Peyer's patch (tissue), 4 donors: ENCODE measurements around the gene SPATA13. TPM values are rescaled to one million over a fixed set of nuclear protein-coding genes. Genes with fewer than 3 reads are reported as not detected.

Experiments
- DNase-seq, 3 donors: peaks; one replicate each; pipeline ENCODE4 v3.0.0-alpha.2; 2017 to 2019
- H3K27ac ChIP-seq, 4 donors: fragments of 200-600 bp; sonication (generic); one replicate each; pipeline ENCODE4 v1.5.1; 2016 to 2019
- H3K27me3 ChIP-seq, 2 donors: fragments of 200-600 bp; sonication (generic); one replicate each; pipeline ENCODE4 v1.5.1; 2019
- H3K36me3 ChIP-seq, 3 donors: fragments of 200-600 bp; sonication (generic); one replicate each; pipeline ENCODE4 v1.5.1; 2016 to 2019
- H3K4me1 ChIP-seq, 4 donors: fragments of 200-600 bp; sonication (generic); one replicate each; pipeline ENCODE4 v1.5.1; 2016 to 2019
- H3K4me3 ChIP-seq, 4 donors: fragments of 200-600 bp; sonication (generic); 1 replicate in 3 of 4; 2 replicates in 1 of 4; pipeline ENCODE4 v1.5.1; 2016 to 2019; ENCODE audit warnings: mild to moderate bottlenecking in 1 of 4
- H3K9me3 ChIP-seq, 4 donors: fragments of 200-600 bp; sonication (generic); one replicate each; pipeline ENCODE4 v1.5.1; 2016 to 2019; ENCODE audit warnings: mild to moderate bottlenecking in 1 of 4
- CTCF ChIP-seq, 6 experiments: fragments of 450-650 bp in 4 of 6; fragments of 200-600 bp in 2 of 6; sonication (generic) in 1 of 6; IDR thresholded peaks; one replicate each; pipeline ENCODE4 v1.5.1; 2017 to 2019; ENCODE audit warnings: antibody characterized with exemption in 6 of 6, mild to moderate bottlenecking in 3 of 6, moderate library complexity in 1 of 6
- POLR2A ChIP-seq, 2 donors: fragments of 450-650 bp; IDR thresholded peaks; one replicate each; pipeline ENCODE4 v1.5.1; 2017; ENCODE audit warnings: antibody characterized with exemption in 2 of 2, mild to moderate bottlenecking in 2 of 2, moderate library complexity in 2 of 2
- total RNA-seq, 4 donors: library from RNA; depleted of rRNA; stranded (reverse); fragments of >200 nt; gene quantifications; one replicate each; pipeline ENCODE4 v1.1.0, GENCODE V29; 2016

SPATA13 gene
- total RNA-seq, 4 donors from 2014 or later: 77.1 to 191 (median 141) TPM

GRCh38 chr13:24183741-24184182 lies 23.2 kb downstream of the SPATA13 start:
- Histone ChIP-seq H3K27ac (peak overlapping the region in 3 of 4 donors; percentile 66 to 91 (median 89)), H3K4me1 (peaks cover 0 to 17% (median 0%) of the 10 kb centered on the region in 4 donors), H3K9me3 (no peaks in the 10 kb centered on the region), H3K4me3 (peak overlapping the region in 2 of 4 donors; percentile 30 to 32), H3K36me3 (no peaks in the 10 kb centered on the region), H3K27me3 (no peaks in the 10 kb centered on the region)
- peak in 2 of 3 donors; percentile 60 for DNase-seq
- TF ChIP-seq CTCF (IDR thresholded peaks at IDR 0.05) (no peak), POLR2A (IDR thresholded peaks at IDR 0.05) (peak in 1 of 2 donors; percentile 14)

GRCh38 chr13:24184265-24184841 lies 23.8 kb downstream of the SPATA13 start:
- no peaks in the 10 kb centered on the region for H3K36me3 ChIP-seq
- H3K4me3 ChIP-seq: peak overlapping the region in 2 of 4 donors; percentile 30 to 33
- DNase-seq: peak in 1 of 3 donors; percentile 59
- TF ChIP-seq CTCF (IDR thresholded peaks at IDR 0.05): no peak
- no peak for TF ChIP-seq POLR2A (IDR thresholded peaks at IDR 0.05)
- peak overlapping the region in 3 of 4 donors; percentile 66 to 91 (median 89) for H3K27ac ChIP-seq
- H3K4me1 ChIP-seq: peaks cover 0 to 17% (median 0%) of the 10 kb centered on the region in 4 donors
- no peaks in the 10 kb centered on the region for H3K27me3 ChIP-seq
- no peaks in the 10 kb centered on the region for H3K9me3 ChIP-seq

GRCh38 chr13:24184882-24185281 lies 24.4 kb downstream of the SPATA13 start:
- Histone ChIP-seq H3K27me3 (no peaks in the 10 kb centered on the region), H3K4me1 (peaks cover 0 to 17% (median 0%) of the 10 kb centered on the region in 4 donors), H3K9me3 (no peaks in the 10 kb centered on the region), H3K27ac (peak overlapping the region in 3 of 4 donors; percentile 66 to 91 (median 89)), H3K4me3 (peak overlapping the region in 2 of 4 donors; percentile 4 to 33), H3K36me3 (no peaks in the 10 kb centered on the region)
- DNase-seq: no peak
- no peak for TF ChIP-seq POLR2A (IDR thresholded peaks at IDR 0.05)
- TF ChIP-seq CTCF (IDR thresholded peaks at IDR 0.05): no peak

- DNase-seq: no peak
- H3K4me1 ChIP-seq: peaks cover 0 to 17% (median 0%) of the 10 kb centered on the region in 4 donors
- H3K4me3 ChIP-seq: no peak overlapping the region
- H3K27me3 ChIP-seq: no peaks in the 10 kb centered on the region
- no peaks in the 10 kb centered on the region for H3K36me3 ChIP-seq
- H3K9me3 ChIP-seq: no peaks in the 10 kb centered on the region
- no peak for TF ChIP-seq POLR2A (IDR thresholded peaks at IDR 0.05)
- TF ChIP-seq CTCF (IDR thresholded peaks at IDR 0.05): no peak
- no peak overlapping the region for H3K27ac ChIP-seq
Observed at GRCh38 chr13:24185591-24186232, 25.2 kb downstream of the SPATA13 start.

- Histone ChIP-seq H3K4me3 (no peak overlapping the region), H3K9me3 (no peaks in the 10 kb centered on the region), H3K27me3 (no peaks in the 10 kb centered on the region), H3K36me3 (no peaks in the 10 kb centered on the region), H3K27ac (no peak overlapping the region), H3K4me1 (peaks cover 0 to 14% (median 0%) of the 10 kb centered on the region in 4 donors)
- no peak for DNase-seq
- no peak for TF ChIP-seq CTCF (IDR thresholded peaks at IDR 0.05)
- TF ChIP-seq POLR2A (IDR thresholded peaks at IDR 0.05): no peak
Observed at GRCh38 chr13:24187185-24187584, 26.7 kb downstream of the SPATA13 start.
